Measurements from ENCODE around the gene SLC25A21. TPM values are rescaled to one million over a fixed set of nuclear protein-coding genes. Genes with fewer than 3 reads are reported as not detected.

The SLC25A21 gene
- total and polyA plus RNA-seq, 2 of the 13 experiments (the other 11 are each of a cell fraction or from before 2014, with no cell fraction given): 1.9 to 2.9 TPM

GRCh38 chr14:37172024-37172869 is at the start of gene SLC25A21 (continued):
- TF ChIP-seq, protein P1, sequence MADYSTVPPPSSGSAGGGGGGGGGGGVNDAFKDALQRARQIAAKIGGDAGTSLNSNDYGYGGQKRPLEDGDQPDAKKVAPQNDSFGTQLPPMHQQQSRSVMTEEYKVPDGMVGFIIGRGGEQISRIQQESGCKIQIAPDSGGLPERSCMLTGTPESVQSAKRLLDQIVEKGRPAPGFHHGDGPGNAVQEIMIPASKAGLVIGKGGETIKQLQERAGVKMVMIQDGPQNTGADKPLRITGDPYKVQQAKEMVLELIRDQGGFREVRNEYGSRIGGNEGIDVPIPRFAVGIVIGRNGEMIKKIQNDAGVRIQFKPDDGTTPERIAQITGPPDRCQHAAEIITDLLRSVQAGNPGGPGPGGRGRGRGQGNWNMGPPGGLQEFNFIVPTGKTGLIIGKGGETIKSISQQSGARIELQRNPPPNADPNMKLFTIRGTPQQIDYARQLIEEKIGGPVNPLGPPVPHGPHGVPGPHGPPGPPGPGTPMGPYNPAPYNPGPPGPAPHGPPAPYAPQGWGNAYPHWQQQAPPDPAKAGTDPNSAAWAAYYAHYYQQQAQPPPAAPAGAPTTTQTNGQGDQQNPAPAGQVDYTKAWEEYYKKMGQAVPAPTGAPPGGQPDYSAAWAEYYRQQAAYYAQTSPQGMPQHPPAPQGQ (CRISPR knock-in tag; IDR thresholded peaks at IDR 0.05; ENCODE audit: borderline replicate concordance): peak; percentile 96; the same call in 1 of the 2 replicates
- TF ChIP-seq MED8 (CRISPR knock-in tag; IDR thresholded peaks at IDR 0.05; ENCODE audit: insufficient replicate concordance): peak; percentile 98
- peak; percentile 100 for TF ChIP-seq ZNF883 (CRISPR knock-in tag; IDR thresholded peaks at IDR 0.05; ENCODE audit: not compliant biosample characterization)
- peak; percentile 98 for TF ChIP-seq HOXD1 (CRISPR knock-in tag; IDR thresholded peaks at IDR 0.05)
- TF ChIP-seq MATR3 (CRISPR knock-in tag; IDR thresholded peaks at IDR 0.05): 0 out of 2 replicates have a peak, but pooled peaks have one; percentile 83
- no peak; the same call in 1 of the 2 replicates for TF ChIP-seq ZNF652 (CRISPR knock-in tag; IDR thresholded peaks at IDR 0.05; ENCODE audit: borderline replicate concordance, low read depth)
- peak; percentile 97 for TF ChIP-seq CCDC6 (CRISPR knock-in tag; IDR thresholded peaks at IDR 0.05)
- peak; percentile 98 for TF ChIP-seq NFIB (CRISPR knock-in tag; IDR thresholded peaks at IDR 0.05; ENCODE audit: borderline replicate concordance)
- TF ChIP-seq FOXP4 (CRISPR knock-in tag; IDR thresholded peaks at IDR 0.05): peak; percentile 74
- TF ChIP-seq ERF (CRISPR knock-in tag; IDR thresholded peaks at IDR 0.05): peak; percentile 98
- TF ChIP-seq ZNF558 (CRISPR knock-in tag; IDR thresholded peaks at IDR 0.05; ENCODE audit: borderline replicate concordance): peak; percentile 97
- peak; percentile 97; the same call in 1 of the 2 replicates for TF ChIP-seq ZNF34 (CRISPR knock-in tag; IDR thresholded peaks at IDR 0.05; ENCODE audit: borderline replicate concordance)
- no peak; the same call in 1 of the 2 replicates for TF ChIP-seq ZKSCAN8 (CRISPR knock-in tag; IDR thresholded peaks at IDR 0.05; ENCODE audit: borderline replicate concordance)
- TF ChIP-seq HNF4A (CRISPR knock-in tag; IDR thresholded peaks at IDR 0.05): peak; percentile 56
- TF ChIP-seq SMARCC2 (IDR thresholded peaks at IDR 0.05): no peak
- peak; percentile 96 for TF ChIP-seq ZNF788 (CRISPR knock-in tag; IDR thresholded peaks at IDR 0.05; ENCODE audit: borderline replicate concordance)
- peak; percentile 78; the same call in 1 of the 2 replicates for TF ChIP-seq ZKSCAN5 (CRISPR knock-in tag; IDR thresholded peaks at IDR 0.05)
- TF ChIP-seq, protein P2, sequence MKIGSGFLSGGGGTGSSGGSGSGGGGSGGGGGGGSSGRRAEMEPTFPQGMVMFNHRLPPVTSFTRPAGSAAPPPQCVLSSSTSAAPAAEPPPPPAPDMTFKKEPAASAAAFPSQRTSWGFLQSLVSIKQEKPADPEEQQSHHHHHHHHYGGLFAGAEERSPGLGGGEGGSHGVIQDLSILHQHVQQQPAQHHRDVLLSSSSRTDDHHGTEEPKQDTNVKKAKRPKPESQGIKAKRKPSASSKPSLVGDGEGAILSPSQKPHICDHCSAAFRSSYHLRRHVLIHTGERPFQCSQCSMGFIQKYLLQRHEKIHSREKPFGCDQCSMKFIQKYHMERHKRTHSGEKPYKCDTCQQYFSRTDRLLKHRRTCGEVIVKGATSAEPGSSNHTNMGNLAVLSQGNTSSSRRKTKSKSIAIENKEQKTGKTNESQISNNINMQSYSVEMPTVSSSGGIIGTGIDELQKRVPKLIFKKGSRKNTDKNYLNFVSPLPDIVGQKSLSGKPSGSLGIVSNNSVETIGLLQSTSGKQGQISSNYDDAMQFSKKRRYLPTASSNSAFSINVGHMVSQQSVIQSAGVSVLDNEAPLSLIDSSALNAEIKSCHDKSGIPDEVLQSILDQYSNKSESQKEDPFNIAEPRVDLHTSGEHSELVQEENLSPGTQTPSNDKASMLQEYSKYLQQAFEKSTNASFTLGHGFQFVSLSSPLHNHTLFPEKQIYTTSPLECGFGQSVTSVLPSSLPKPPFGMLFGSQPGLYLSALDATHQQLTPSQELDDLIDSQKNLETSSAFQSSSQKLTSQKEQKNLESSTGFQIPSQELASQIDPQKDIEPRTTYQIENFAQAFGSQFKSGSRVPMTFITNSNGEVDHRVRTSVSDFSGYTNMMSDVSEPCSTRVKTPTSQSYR (CRISPR knock-in tag; IDR thresholded peaks at IDR 0.05; ENCODE audit: borderline replicate concordance): peak; percentile 8; the same call in 1 of the 2 replicates
- peak; percentile 84; the same call in 1 of the 2 replicates for TF ChIP-seq ZBTB42 (CRISPR knock-in tag; IDR thresholded peaks at IDR 0.05)
- peak; percentile 89 for TF ChIP-seq PCBP1 (IDR thresholded peaks at IDR 0.05; ENCODE audit: borderline replicate concordance, low read depth, low read length)
- peak; percentile 100 for TF ChIP-seq ZNF136 (CRISPR knock-in tag; IDR thresholded peaks at IDR 0.05; ENCODE audit: low read depth)
- peak; percentile 97; the same call in 1 of the 2 replicates for TF ChIP-seq DNMT3B (CRISPR knock-in tag; conservative IDR thresholded peaks at IDR 0.05)
- TF ChIP-seq ZC3H4 (CRISPR knock-in tag; IDR thresholded peaks at IDR 0.05; ENCODE audit: borderline replicate concordance): no peak; the same call in 1 of the 2 replicates
